ENCODE results near the gene CCDC92.

- TF ChIP-seq EZH2phosphoT487 (conservative IDR thresholded peaks at IDR 0.05; ENCODE audit: low read length), result no peak
- no peak for TF ChIP-seq CTCF (IDR thresholded peaks at IDR 0.05; ENCODE audit: insufficient read depth, low read length, poor library complexity, severe bottlenecking)
Measured at GRCh38 chr12:124022161-124022560, 49.5 kb upstream of the CCDC92 start.
